ENCODE data around the gene PKDCC.
A peak's percentile ranks its signal among the peaks of the same experiment; 100 is the strongest.

Gene PKDCC

DNA sequence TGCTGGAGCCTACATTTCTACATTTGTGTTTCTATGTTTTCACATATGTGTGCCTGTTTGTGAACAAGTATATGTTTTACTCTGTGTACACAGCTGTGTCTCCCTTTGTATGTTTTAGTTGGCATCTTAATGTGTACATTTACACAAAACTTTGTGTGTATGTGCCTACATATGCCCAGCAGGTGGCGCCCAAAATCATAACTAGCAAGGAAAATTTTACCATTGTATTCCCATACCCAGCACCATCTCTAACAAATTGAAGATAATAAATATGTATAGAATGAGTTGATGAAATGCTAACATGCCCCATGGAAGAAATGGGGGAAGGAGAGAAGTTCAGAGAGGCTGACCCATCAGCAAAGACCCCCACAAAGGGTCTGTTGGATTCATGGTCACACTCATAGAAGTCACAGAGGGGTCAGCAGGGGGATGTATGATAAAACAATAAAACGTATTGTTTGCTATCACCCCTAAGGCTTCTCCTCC lies 48.1 kb downstream of the PKDCC start:
- Histone ChIP-seq H3K27me3 (replicated peaks) (no peaks in the 10 kb centered on the region), H3K4me3 (ENCODE audit: low read depth, low read length) (no peak overlapping the region), H3K27ac (no peak overlapping the region), H3K36me3 (replicated peaks) (no peaks in the 10 kb centered on the region)
- in situ Hi-C loops (cut with HindIII; ENCODE audit: low pct_ligation_motif_present, low sequenced_read_pairs) = loop anchor here (25.0 kb wide), 1 partner anchor 234 kb away; no protein-coding TSS in a partner anchor
- TF ChIP-seq, protein P1, sequence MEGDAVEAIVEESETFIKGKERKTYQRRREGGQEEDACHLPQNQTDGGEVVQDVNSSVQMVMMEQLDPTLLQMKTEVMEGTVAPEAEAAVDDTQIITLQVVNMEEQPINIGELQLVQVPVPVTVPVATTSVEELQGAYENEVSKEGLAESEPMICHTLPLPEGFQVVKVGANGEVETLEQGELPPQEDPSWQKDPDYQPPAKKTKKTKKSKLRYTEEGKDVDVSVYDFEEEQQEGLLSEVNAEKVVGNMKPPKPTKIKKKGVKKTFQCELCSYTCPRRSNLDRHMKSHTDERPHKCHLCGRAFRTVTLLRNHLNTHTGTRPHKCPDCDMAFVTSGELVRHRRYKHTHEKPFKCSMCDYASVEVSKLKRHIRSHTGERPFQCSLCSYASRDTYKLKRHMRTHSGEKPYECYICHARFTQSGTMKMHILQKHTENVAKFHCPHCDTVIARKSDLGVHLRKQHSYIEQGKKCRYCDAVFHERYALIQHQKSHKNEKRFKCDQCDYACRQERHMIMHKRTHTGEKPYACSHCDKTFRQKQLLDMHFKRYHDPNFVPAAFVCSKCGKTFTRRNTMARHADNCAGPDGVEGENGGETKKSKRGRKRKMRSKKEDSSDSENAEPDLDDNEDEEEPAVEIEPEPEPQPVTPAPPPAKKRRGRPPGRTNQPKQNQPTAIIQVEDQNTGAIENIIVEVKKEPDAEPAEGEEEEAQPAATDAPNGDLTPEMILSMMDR (IDR thresholded peaks at IDR 0.05; ENCODE audit: low read depth, low read length, missing control alignments) = peak; percentile 70
- peak; percentile 80 for DNase-seq

DNA sequence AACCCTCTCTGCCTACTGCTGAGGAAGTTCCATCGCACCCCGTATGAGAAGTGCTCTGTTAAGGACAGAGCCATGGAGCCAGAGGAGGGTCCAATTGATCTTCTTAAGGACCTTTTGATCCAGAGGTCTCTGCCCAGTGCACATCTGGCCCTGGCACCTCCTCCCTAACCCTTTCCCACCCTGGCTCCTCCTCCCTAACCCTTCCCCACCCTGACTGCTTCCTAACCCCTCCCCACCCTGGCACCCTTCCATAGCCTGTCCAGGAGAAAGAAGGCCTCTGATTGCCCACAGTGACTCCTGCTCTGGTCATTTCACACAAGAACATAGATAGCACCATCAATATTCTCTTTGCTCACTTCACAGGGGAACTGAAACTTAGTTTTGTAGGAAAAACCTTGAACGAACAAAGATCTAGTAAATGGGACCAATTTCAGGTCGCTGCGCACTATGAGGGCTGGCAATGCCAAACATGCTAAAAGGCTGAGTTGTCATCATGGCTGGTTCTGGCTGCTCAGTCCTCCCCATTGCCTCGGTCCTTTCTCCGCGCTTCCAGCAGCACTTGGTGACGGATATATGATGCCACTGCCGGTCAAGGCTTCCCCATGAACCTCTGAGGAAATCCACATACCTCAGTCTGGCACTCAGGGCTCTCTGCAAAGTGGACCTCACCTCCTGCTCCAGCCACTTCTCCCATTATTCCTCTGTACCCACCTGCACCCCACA lies 49.2 kb downstream of the PKDCC start:
- TF ChIP-seq, protein P1 (IDR thresholded peaks at IDR 0.05; ENCODE audit: low read depth, low read length, missing control alignments) = no peak
- no peak for DNase-seq
- Histone ChIP-seq H3K36me3 (replicated peaks) (no peaks in the 10 kb centered on the region), H3K27ac (no peak overlapping the region), H3K27me3 (replicated peaks) (no peaks in the 10 kb centered on the region), H3K4me3 (ENCODE audit: low read depth, low read length) (no peak overlapping the region)
- in situ Hi-C loops (cut with HindIII; ENCODE audit: low pct_ligation_motif_present, low sequenced_read_pairs) = loop anchor here (25.0 kb wide), 1 partner anchor 235 kb away; no protein-coding TSS in a partner anchor

DNA sequence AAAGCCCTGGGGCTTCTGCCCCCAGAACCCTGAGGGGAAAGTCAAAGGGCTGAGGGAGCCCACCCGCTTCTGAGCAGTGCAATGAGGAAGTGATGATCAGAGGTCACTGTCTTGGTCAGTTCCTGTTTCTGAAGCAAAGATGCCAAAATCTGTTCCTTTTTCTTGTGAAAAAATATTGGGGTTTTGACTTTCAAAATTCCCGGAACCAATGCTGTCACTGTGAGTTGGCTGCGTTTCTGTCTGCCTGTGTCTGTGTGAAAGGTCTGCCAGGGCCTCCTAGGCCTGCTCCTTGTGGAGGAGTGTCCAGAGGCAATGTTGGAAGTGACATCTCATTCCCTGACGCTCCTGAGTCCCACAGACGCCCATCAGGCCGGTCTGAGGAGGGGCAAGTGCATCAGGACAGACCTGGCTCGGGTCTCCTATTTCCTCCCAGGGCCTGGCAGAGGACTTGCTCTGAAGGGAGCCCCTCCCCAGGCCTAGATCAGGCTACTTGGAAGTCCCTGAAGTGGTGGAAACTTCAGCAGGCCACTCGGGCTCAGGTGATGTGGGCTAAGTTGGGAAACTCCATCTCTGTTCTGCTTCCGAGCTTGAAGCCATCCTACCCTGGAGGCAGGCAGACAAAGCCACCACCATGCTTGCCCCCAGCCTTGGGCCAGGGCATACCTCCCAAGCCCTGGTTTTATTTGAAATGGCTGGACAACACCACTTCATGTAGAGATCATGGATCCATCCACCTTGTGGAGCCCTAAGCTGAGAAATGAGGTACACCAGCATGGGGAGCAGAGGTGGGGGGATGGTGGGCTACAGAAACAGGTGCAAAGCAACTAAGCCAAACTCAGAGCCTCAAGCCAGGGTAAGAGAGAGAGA lies 51.0 kb downstream of the PKDCC start:
- in situ Hi-C loops (cut with HindIII; ENCODE audit: low pct_ligation_motif_present, low sequenced_read_pairs) = loop anchor here (25.0 kb wide), 1 partner anchor 237 kb away; no protein-coding TSS in a partner anchor

DNA sequence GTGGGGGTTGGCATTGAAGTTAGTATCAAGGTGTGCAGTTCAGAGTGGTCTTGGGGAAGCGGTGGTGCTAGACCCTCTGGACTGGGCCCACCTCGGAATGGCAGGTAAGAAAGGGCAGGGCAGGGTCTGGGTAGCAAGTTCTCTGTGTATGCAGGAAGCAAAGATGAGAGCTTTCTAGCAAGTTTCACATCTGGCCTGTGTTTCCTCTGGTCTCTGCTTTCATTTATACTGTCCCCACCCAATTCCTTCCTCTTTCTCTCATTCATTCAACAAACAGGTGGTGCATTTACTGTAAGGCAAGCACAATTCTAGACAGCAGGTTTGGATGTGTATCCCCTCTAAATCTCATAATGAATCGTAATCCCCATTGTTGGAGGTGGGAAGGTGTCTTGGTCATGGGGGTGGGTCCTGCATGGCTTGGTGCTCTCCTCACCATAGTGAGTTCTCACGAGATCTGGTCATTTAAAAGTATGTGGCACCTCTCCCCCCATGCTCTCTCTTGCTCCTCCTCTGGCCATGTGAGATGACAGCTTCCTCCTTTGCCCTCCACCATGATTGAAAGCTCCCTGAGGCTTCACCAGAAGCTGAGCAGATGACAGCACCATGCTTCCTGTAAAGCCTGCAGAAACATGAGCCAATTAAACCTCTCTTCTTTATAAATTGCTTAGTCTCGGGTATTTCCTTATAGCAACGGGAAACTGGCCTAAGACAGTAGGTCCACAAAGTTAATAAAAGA lies 51.8 kb downstream of the PKDCC start:
- H3K27ac ChIP-seq = no peak overlapping the region
- no peak overlapping the region for H3K4me3 ChIP-seq (ENCODE audit: low read depth, low read length)
- no peaks in the 10 kb centered on the region for H3K36me3 ChIP-seq (replicated peaks)
- no peaks in the 10 kb centered on the region for H3K27me3 ChIP-seq (replicated peaks)
- in situ Hi-C loops (cut with HindIII; ENCODE audit: low pct_ligation_motif_present, low sequenced_read_pairs) = loop anchor here (25.0 kb wide), 2 partner anchors 213 to 237 kb away; no protein-coding TSS in a partner anchor
- no peak for DNase-seq
- TF ChIP-seq, protein P1 (IDR thresholded peaks at IDR 0.05; ENCODE audit: low read depth, low read length, missing control alignments) = no peak

More for the DNA sequence above, 51.0 kb downstream of the PKDCC start:
- TF ChIP-seq, protein P1 (IDR thresholded peaks at IDR 0.05; ENCODE audit: low read depth, low read length, missing control alignments) = no peak
- DNase-seq = no peak
- no peaks in the 10 kb centered on the region for H3K27me3 ChIP-seq (replicated peaks)
- no peak overlapping the region for H3K27ac ChIP-seq
- no peak overlapping the region for H3K4me3 ChIP-seq (ENCODE audit: low read depth, low read length)
- no peaks in the 10 kb centered on the region for H3K36me3 ChIP-seq (replicated peaks)

DNA sequence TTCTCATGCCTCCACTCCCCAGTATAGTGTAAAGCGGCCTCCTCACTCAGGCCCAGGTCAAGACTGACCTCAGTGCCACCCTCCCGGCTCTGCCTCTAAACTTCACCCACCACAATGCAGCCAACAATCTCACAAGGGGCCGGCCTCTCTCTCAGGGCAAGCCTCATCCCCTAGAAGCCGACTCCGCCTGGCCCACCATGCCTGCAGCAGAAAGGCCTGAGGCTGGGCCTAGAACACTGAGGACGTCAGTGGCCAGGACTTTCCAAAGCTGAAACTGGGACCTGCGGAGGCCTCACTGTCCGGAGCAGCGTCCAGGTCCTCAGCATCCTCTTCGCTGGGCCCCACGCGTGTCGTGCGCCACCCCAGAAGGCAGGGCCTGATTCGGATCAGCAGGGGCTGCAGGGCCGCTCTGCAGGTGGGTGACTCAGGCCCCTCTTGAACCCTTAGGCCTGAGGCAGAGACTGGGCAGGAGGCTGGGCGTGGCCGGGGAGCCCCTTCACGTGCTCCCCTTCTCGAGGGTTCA lies 52.9 kb downstream of the PKDCC start:
- no peak overlapping the region for H3K4me3 ChIP-seq (ENCODE audit: low read depth, low read length)
- H3K27ac ChIP-seq = no peak overlapping the region
- TF ChIP-seq, protein P1 (IDR thresholded peaks at IDR 0.05; ENCODE audit: low read depth, low read length, missing control alignments) = no peak

More for the DNA sequence above, 52.9 kb downstream of the PKDCC start:
- no peaks in the 10 kb centered on the region for H3K27me3 ChIP-seq (replicated peaks)
- in situ Hi-C loops (cut with HindIII; ENCODE audit: low pct_ligation_motif_present, low sequenced_read_pairs) = loop anchor here (25.0 kb wide), 1 partner anchor 212 kb away; no protein-coding TSS in a partner anchor
- DNase-seq = no peak
- H3K36me3 ChIP-seq (replicated peaks) = no peaks in the 10 kb centered on the region

Measured in brain microvascular endothelial cell (primary cell).